ENCODE measurements around the gene HPGDS.

The HPGDS gene

DNA sequence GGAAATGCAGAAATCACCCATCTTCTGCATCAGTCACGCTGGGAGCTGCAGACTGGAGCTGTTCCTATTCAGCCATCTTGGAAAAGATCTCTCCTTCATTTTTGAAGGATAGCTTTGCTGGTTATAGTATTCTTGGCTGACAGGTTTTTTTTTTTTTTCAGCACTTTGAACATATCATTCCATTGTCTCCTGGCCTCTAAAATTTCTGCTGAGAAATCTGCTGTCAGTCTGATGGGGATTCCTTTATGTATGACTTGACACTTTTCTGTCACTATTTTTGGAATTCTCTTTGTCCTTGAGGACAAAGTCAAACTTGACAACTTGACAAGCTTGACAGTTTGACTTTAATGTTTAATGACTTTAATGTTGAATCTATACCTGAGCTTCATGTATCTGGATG lies 16.8 kb downstream of the HPGDS start:
- TF ChIP-seq ZBTB7A (IDR thresholded peaks at IDR 0.05; ENCODE audit: low read depth) (no peak), TAF1 (IDR thresholded peaks at IDR 0.05; ENCODE audit: low read depth) (no peak), YY1 (IDR thresholded peaks at IDR 0.05; ENCODE audit: low read depth) (no peak), EGR1 (IDR thresholded peaks at IDR 0.05) (no peak), CEBPB (IDR thresholded peaks at IDR 0.05) (no peak), TEAD4 (IDR thresholded peaks at IDR 0.05) (no peak), TCF12 (IDR thresholded peaks at IDR 0.05; ENCODE audit: low read depth) (no peak), FOXM1 (IDR thresholded peaks at IDR 0.05; ENCODE audit: borderline replicate concordance, low read depth) (no peak), RAD21 (IDR thresholded peaks at IDR 0.05; ENCODE audit: low read depth) (no peak), CREB1 (IDR thresholded peaks at IDR 0.05; ENCODE audit: low read depth) (no peak), EP300 (IDR thresholded peaks at IDR 0.05; ENCODE audit: borderline replicate concordance) (no peak), NFIC (IDR thresholded peaks at IDR 0.05) (no peak)
- TF ChIP-seq, protein P1, sequence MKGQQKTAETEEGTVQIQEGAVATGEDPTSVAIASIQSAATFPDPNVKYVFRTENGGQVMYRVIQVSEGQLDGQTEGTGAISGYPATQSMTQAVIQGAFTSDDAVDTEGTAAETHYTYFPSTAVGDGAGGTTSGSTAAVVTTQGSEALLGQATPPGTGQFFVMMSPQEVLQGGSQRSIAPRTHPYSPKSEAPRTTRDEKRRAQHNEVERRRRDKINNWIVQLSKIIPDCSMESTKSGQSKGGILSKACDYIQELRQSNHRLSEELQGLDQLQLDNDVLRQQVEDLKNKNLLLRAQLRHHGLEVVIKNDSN (IDR thresholded peaks at IDR 0.05) = no peak
- TF ChIP-seq, protein P2, sequence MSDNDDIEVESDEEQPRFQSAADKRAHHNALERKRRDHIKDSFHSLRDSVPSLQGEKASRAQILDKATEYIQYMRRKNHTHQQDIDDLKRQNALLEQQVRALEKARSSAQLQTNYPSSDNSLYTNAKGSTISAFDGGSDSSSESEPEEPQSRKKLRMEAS (IDR thresholded peaks at IDR 0.05) = no peak
- TF ChIP-seq, protein P3, sequence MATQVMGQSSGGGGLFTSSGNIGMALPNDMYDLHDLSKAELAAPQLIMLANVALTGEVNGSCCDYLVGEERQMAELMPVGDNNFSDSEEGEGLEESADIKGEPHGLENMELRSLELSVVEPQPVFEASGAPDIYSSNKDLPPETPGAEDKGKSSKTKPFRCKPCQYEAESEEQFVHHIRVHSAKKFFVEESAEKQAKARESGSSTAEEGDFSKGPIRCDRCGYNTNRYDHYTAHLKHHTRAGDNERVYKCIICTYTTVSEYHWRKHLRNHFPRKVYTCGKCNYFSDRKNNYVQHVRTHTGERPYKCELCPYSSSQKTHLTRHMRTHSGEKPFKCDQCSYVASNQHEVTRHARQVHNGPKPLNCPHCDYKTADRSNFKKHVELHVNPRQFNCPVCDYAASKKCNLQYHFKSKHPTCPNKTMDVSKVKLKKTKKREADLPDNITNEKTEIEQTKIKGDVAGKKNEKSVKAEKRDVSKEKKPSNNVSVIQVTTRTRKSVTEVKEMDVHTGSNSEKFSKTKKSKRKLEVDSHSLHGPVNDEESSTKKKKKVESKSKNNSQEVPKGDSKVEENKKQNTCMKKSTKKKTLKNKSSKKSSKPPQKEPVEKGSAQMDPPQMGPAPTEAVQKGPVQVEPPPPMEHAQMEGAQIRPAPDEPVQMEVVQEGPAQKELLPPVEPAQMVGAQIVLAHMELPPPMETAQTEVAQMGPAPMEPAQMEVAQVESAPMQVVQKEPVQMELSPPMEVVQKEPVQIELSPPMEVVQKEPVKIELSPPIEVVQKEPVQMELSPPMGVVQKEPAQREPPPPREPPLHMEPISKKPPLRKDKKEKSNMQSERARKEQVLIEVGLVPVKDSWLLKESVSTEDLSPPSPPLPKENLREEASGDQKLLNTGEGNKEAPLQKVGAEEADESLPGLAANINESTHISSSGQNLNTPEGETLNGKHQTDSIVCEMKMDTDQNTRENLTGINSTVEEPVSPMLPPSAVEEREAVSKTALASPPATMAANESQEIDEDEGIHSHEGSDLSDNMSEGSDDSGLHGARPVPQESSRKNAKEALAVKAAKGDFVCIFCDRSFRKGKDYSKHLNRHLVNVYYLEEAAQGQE (IDR thresholded peaks at IDR 0.05; ENCODE audit: low read depth) = no peak

DNA sequence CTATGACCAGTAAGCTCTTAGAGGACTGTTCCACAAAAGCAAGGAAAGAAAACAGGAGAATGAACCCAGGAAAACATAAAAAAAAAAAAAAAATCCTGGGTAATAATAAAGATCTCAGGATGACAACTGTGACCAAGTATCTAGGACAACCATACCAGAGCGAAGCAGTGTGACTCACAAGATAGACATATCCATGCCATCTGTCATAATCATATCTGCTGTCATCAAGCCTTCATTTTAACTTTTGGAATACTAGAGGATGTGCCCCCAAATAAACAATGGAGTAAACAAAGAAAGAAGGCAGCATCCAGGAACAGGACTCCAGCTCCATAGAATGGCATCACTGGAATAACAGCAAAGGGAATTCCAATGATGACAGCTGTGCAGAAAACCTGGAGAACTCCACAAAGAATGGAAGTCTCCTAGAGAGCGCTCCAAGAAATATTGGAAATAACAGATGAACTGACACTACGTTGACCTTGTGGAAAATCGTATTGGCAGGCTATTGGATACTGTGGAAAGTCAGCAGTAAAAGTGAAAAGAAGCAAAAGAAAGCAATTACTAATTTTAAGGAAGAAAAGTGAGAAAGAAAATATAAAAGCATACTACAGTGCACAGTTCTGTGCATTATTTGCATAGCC lies 35.3 kb downstream of the HPGDS start:
- TF ChIP-seq, protein P3 (IDR thresholded peaks at IDR 0.05; ENCODE audit: low read depth) = no peak
- TF ChIP-seq, protein P1 (IDR thresholded peaks at IDR 0.05) = no peak
- TF ChIP-seq EGR1 (IDR thresholded peaks at IDR 0.05) (no peak), TCF12 (IDR thresholded peaks at IDR 0.05; ENCODE audit: low read depth) (no peak), EP300 (IDR thresholded peaks at IDR 0.05; ENCODE audit: borderline replicate concordance) (no peak), TAF1 (IDR thresholded peaks at IDR 0.05; ENCODE audit: low read depth) (no peak), CREB1 (IDR thresholded peaks at IDR 0.05; ENCODE audit: low read depth) (no peak), ZBTB7A (IDR thresholded peaks at IDR 0.05; ENCODE audit: low read depth) (no peak), NFIC (IDR thresholded peaks at IDR 0.05) (no peak), RAD21 (IDR thresholded peaks at IDR 0.05; ENCODE audit: low read depth) (no peak), TEAD4 (IDR thresholded peaks at IDR 0.05) (no peak), FOXM1 (IDR thresholded peaks at IDR 0.05; ENCODE audit: borderline replicate concordance, low read depth) (no peak), CEBPB (IDR thresholded peaks at IDR 0.05) (no peak), YY1 (IDR thresholded peaks at IDR 0.05; ENCODE audit: low read depth) (no peak)
- TF ChIP-seq, protein P2 (IDR thresholded peaks at IDR 0.05) = no peak

DNA sequence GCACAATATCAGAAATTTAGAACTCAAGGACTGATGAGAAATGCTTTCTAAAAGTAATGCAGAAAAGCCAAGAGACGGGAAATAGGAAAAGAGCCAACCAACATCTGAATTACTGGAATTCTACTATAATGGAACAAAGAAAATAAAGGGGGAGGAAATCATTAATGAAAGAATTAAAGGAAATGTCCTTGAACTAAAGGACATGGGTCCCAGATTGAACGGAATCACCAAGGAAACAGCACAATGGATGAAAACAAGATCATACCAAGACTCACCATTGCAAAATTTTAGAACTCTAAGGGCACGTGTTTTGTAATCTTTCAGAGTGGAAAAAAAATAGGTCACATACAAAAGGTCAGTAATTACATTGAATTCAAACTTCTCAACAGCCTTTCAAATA lies 35.9 kb downstream of the HPGDS start:
- TF ChIP-seq YY1 (IDR thresholded peaks at IDR 0.05; ENCODE audit: low read depth) = no peak
- no peak for TF ChIP-seq CEBPB (IDR thresholded peaks at IDR 0.05)
- TF ChIP-seq TCF12 (IDR thresholded peaks at IDR 0.05; ENCODE audit: low read depth) = no peak
- TF ChIP-seq TEAD4 (IDR thresholded peaks at IDR 0.05) = no peak
- no peak for TF ChIP-seq TAF1 (IDR thresholded peaks at IDR 0.05; ENCODE audit: low read depth)
- TF ChIP-seq, protein P1 (IDR thresholded peaks at IDR 0.05) = no peak
- TF ChIP-seq, protein P3 (IDR thresholded peaks at IDR 0.05; ENCODE audit: low read depth) = no peak
- no peak for TF ChIP-seq RAD21 (IDR thresholded peaks at IDR 0.05; ENCODE audit: low read depth)

All from Ishikawa (cell line).